GM20000 (cell line): ENCODE data around the gene ANO1.

ENCODE experiments used
- DNase-seq: peaks from one replicate; pipeline ENCODE4 v3.0.0; 2012; ENCODE audit warnings: low spot score
- CTCF ChIP-seq: IDR thresholded peaks from 2 replicates; pipeline ENCODE4 v1.5.1; 2012; ENCODE audit warnings: mild to moderate bottlenecking, control low read depth; ENCODE audit errors: extremely low read depth, missing control alignments

The ANO1 gene

GRCh38 chr11:70099578-70100279 lies 21.6 kb downstream of the ANO1 start:
- DNase-seq = no peak
- no peak for TF ChIP-seq CTCF

GRCh38 chr11:70100280-70100603 lies 22.1 kb downstream of the ANO1 start:
- no peak for DNase-seq
- TF ChIP-seq CTCF = no peak

- no peak for DNase-seq
- TF ChIP-seq CTCF = no peak
Observed at GRCh38 chr11:70100791-70101190, 22.7 kb downstream of the ANO1 start.

GRCh38 chr11:70103256-70103975 lies 25.3 kb downstream of the ANO1 start:
- no peak for DNase-seq
- TF ChIP-seq CTCF = no peak

GRCh38 chr11:70104419-70104818 lies 26.3 kb downstream of the ANO1 start:
- no peak for DNase-seq
- no peak for TF ChIP-seq CTCF

GRCh38 chr11:70104961-70105360 lies 26.8 kb downstream of the ANO1 start:
- no peak for TF ChIP-seq CTCF
- no peak for DNase-seq

GRCh38 chr11:70105369-70105754 lies 27.2 kb downstream of the ANO1 start:
- TF ChIP-seq CTCF = no peak
- DNase-seq = no peak
